ENCODE measurements around the gene SLC45A1.
A peak's percentile ranks its signal among the peaks of the same experiment; 100 is the strongest.

The SLC45A1 gene

DNA sequence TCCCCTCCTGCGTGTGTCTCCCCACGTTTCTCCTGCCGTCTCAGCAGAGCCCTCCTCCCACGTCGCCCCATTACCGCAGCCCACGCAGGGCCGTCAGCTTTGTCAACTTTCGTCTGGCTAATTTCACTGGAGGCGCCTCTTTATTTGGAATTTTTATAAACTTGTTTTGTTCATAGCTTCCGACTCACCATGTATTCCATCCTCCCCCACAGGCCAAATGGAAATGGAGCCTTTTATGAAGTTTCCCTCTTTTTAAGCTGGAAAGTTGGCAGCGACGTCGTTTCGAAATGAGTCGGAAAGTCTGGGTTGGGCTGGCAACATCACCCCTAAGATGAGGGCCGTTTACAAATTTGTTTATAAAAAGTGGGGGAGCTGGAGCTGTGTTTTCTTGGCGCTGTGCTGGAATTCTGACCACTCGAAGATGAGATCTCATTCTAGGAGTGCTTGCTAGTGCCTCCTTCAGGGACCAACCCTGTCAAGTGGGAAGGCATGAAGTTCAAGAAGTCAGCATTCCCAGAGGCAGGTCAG, 23.7 kb upstream of the SLC45A1 start:
- DNase-seq (ENCODE audit: insufficient read length, low spot score) (no peak), FAIRE-seq (no peak)
- TF ChIP-seq POLR2A (IDR thresholded peaks at IDR 0.05; ENCODE audit: low read depth, low read length) = no peak

DNA sequence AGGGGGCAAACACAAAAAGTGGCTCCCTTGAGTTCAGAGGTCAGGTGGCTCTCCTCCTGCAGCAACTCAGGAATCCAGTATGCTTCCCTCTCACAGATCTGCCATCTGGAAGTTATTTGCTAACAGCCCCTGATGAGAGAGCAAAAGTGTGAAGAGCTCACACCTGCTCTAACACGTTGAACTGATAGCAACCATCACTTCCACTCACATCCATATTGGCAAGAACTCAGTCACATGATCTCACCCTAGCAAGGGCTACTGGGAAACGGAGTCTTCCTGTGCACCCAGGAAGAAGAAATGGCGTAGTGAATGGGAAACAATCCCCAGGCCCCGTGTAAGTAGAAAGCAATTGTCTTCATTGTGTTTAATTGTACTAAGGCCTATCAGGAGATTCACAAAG, 20.7 kb upstream of the SLC45A1 start:
- FAIRE-seq (no peak), DNase-seq (ENCODE audit: insufficient read length, low spot score) (no peak)
- TF ChIP-seq POLR2A (IDR thresholded peaks at IDR 0.05; ENCODE audit: low read depth, low read length) = no peak

GRCh38 chr1:8299963-8300362, 18.0 kb upstream of the SLC45A1 start:
- TF ChIP-seq POLR2A (IDR thresholded peaks at IDR 0.05; ENCODE audit: low read depth, low read length) = no peak
- FAIRE-seq = no peak

GRCh38 chr1:8302081-8302956, 15.6 kb upstream of the SLC45A1 start:
- TF ChIP-seq POLR2A (IDR thresholded peaks at IDR 0.05; ENCODE audit: low read depth, low read length) = no peak
- FAIRE-seq (no peak), DNase-seq (ENCODE audit: insufficient read length, low spot score) (no peak)

More at GRCh38 chr1:8299963-8300362, 18.0 kb upstream of the SLC45A1 start:
- no peak for DNase-seq (ENCODE audit: insufficient read length, low spot score)

- FAIRE-seq = no peak
- TF ChIP-seq POLR2A (IDR thresholded peaks at IDR 0.05; ENCODE audit: low read depth, low read length) = no peak
- DNase-seq (ENCODE audit: insufficient read length, low spot score) = no peak
These were observed 14.8 kb upstream of the SLC45A1 start for GRCh38 chr1:8303141-8303540.

DNA sequence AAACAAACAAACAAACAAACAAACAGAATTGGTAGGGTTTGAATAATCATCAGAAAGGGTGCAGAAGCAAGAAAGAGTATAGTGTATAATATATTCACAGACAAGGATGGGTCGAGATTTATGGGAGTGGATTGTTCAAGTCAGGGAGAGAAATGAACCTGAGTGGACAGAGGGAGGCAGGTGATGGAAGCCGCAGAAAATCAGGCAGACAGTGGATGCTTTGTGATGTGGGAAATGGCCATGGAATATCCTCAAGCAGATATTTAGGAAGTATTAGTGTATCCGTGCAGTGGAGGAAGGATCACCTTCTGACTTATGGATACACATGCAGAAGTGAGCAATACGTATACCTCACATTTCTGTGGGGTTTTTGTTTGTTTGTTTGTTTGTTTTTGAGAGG, 14.0 kb upstream of the SLC45A1 start:
- no peak for TF ChIP-seq POLR2A (IDR thresholded peaks at IDR 0.05; ENCODE audit: low read depth, low read length)
- DNase-seq (ENCODE audit: insufficient read length, low spot score) = no peak
- no peak for FAIRE-seq

DNA sequence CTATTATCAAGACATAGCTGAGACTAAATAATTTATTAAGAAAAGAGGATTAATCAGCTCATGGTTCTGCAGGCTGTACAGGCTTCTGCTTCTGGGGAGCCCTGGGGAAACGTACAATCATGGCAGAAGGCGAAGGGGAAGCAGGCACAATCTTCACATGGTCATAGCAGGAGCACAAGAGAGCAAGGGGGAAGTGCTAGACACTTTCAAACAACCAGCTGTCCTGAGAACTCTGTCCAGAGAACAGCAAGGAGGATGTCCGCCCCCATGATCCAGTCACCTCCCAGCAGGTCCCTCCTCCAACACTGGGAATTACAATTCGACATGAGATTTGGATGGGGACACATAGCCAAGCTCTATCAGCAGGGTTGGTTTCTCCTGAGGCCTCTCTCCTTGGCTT, 10.3 kb upstream of the SLC45A1 start:
- DNase-seq (ENCODE audit: insufficient read length, low spot score) (no peak), FAIRE-seq (no peak)
- TF ChIP-seq POLR2A (IDR thresholded peaks at IDR 0.05; ENCODE audit: low read depth, low read length) = no peak

DNA sequence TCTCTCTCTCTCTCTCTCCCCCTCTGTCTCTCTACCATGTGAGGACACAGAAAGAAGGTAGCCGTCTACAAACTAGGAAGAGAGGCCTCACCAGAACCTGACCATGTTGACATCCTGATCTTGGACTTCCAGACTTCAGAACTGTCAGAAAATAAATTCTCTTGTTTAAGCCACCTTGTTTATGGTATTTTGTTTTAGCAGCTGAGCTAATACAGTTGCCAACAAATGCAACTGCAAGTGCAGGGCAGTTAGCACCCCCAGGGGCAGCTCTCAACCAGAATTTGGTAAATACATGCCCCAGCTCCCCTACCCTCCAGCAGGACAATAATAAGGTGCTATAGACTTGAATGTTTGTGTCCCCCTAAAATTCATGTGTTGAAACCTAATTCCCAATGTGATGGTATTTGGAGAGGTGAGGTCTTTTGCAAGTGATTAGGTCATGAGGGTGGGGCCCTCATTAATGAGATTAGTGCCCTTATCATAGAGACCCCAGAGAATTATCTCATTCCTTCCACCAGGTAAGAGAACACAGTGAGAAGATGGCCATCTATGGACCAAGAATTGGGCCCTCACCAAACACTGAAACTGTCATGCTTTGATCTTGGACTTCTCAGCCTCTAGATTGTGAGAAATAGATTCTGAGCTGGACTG, 6.7 kb upstream of the SLC45A1 start:
- FAIRE-seq (no peak), DNase-seq (ENCODE audit: insufficient read length, low spot score) (no peak)
- no peak for TF ChIP-seq POLR2A (IDR thresholded peaks at IDR 0.05; ENCODE audit: low read depth, low read length)

GRCh38 chr1:8312235-8313218, 5.4 kb upstream of the SLC45A1 start:
- no peak for TF ChIP-seq POLR2A (IDR thresholded peaks at IDR 0.05; ENCODE audit: low read depth, low read length)
- DNase-seq (ENCODE audit: insufficient read length, low spot score) (no peak), FAIRE-seq (no peak)

- no peak for DNase-seq (ENCODE audit: insufficient read length, low spot score)
- no peak for TF ChIP-seq POLR2A (IDR thresholded peaks at IDR 0.05; ENCODE audit: low read depth, low read length)
- FAIRE-seq = no peak
These were observed 4.7 kb upstream of the SLC45A1 start for GRCh38 chr1:8313231-8313630.

DNA sequence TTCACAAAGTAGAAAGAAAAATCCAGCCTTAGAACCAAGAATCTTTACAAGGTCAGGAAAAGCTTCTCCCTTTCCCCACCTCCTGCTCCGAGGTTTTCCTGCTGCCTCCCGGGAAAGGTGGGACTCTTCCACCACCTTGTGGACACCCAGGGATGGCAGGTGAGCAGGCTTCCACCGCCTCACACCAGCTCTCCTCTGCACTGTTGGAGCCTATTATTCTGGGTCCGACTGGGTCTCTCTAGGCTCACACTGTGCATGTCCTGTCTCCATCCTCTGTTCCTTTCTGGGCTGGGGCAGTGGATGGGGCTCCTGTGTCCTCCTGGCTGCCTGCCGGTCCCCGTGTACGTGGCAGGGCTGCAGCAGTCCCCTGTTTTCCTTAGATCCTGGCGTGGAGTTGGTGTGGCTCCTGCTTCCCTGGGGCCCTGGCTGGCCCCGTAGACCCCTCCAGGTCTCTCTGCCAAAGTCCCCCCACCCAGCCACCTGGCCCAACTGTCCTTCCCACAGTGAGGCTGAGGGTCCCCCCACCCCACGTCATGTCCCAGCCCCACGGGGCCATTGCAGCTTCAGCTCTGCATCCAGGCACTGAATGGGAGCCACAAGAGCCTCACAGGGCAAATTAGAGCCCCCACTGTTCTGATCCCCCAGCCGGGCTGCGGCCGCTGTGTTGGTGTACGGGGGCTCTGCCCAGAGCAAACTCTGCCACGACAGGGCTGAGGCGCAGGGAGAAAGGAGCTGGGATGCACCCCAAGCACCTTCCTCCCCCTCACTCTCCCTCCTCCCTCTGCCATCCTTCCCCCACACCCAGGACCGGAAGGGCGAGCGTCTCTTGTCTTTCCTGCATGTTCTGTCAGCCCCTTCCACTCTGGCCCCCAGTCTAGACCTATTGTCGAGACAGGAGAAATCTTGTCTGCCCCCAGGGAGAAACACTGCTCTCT, 3.3 kb upstream of the SLC45A1 start:
- no peak for TF ChIP-seq POLR2A (IDR thresholded peaks at IDR 0.05; ENCODE audit: low read depth, low read length)
- DNase-seq (ENCODE audit: insufficient read length, low spot score) (peak; percentile 68), FAIRE-seq (peak; percentile 84)

GRCh38 chr1:8315573-8316475, 2.1 kb upstream of the SLC45A1 start:
- no peak for DNase-seq (ENCODE audit: insufficient read length, low spot score)
- FAIRE-seq = no peak
- no peak for TF ChIP-seq POLR2A (IDR thresholded peaks at IDR 0.05; ENCODE audit: low read depth, low read length)
